ENCODE results near the gene ACOX3.
"Not testable (repeated sequence)": the region's sequence is repeated elsewhere in the genome, so short reads cannot be mapped to it uniquely, and the experiment has no call there.

The ACOX3 gene

GRCh38 chr4:8348071-8348470 is 92.5 kb downstream of the ACOX3 start:
- no peak for DNase-seq

GRCh38 chr4:8347660-8348059 is 92.9 kb downstream of the ACOX3 start:
- no peak for DNase-seq

GRCh38 chr4:8346838-8347605 is 93.5 kb downstream of the ACOX3 start:
- no peak for DNase-seq

GRCh38 chr4:8345946-8346814 is 94.3 kb downstream of the ACOX3 start:
- DNase-seq = no peak

GRCh38 chr4:8345053-8345945 is 95.2 kb downstream of the ACOX3 start:
- DNase-seq = no peak

- no peak for DNase-seq
Observed at GRCh38 chr4:8344377-8344776, 96.1 kb downstream of the ACOX3 start.

GRCh38 chr4:8343967-8344331 is 96.6 kb downstream of the ACOX3 start:
- DNase-seq = no peak

GRCh38 chr4:8343262-8343966 is 97.1 kb downstream of the ACOX3 start:
- DNase-seq = no peak

GRCh38 chr4:8342651-8343261 is 97.8 kb downstream of the ACOX3 start:
- DNase-seq = no peak

GRCh38 chr4:8341691-8342090 is 98.8 kb downstream of the ACOX3 start:
- DNase-seq = no peak

- DNase-seq = not testable (repeated sequence)
Observed at GRCh38 chr4:8341281-8341680, 99.2 kb downstream of the ACOX3 start.

- DNase-seq = no peak
Observed at GRCh38 chr4:8340781-8341241, 99.7 kb downstream of the ACOX3 start.

- no peak for DNase-seq
Observed at GRCh38 chr4:8338351-8338961, 102.1 kb downstream of the ACOX3 start.

- DNase-seq = no peak
Observed at GRCh38 chr4:8336412-8337075, 104.0 kb downstream of the ACOX3 start.

- DNase-seq = no peak
Observed at GRCh38 chr4:8335848-8336247, 104.7 kb downstream of the ACOX3 start.

GRCh38 chr4:8334786-8335460 is 105.6 kb downstream of the ACOX3 start:
- no peak for DNase-seq

GRCh38 chr4:8333726-8334460 is 106.6 kb downstream of the ACOX3 start:
- no peak for DNase-seq

GRCh38 chr4:8332891-8333331 is 107.6 kb downstream of the ACOX3 start:
- no peak for DNase-seq
